ENCODE data around the gene HECTD2.
"Not testable (repeated sequence)": the region's sequence is repeated elsewhere in the genome, so short reads cannot be mapped to it uniquely, and the experiment has no call there.

HECTD2 gene

DNA sequence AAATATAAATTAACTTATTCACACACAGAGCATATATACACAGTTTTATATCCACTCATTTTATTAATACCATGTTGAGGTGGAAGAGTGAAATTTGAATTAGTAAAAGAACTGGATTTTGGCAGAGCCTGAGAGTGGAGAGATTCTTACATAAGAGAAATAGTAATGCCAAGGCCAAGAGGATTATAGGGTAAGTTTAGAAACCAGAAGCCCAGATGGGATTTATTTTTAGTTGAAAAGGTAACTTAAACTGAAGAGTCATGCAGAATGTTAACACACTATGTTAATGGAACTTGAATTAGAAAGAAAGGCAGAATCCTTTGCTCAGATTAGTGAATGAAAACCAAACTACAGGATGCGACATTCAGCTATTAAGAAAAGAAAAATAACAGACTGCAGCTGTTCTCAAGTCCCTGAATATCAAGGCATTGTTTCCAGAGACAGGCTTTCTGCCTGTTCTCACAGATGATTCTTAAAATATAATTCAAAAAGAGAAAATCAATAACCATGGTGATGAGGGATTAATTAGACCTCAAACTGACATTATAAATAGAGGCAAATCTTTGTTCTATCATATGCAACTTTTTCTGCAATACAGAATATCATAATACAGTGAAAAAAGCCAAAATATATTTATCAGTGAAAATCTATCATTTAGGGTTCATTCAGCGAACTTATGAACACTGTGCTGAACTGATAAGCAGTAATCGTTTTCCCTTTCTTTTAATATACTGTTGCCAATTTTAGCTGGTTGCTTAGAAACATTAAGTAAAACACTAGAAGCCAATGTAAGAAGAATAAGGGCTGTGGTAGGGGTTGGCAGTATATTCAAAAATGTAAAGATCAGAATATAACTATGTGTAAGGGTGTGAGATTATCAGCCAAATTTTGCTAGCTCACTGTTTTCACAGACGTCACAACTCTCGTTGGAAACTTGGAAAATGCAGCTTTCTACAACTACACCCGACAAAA is 34.4 kb downstream of the HECTD2 start:
- Histone ChIP-seq H3F3A (ENCODE audit: low read depth) (no peaks in the 10 kb centered on the region), H3K79me2 (ENCODE audit: insufficient read depth, low read length) (no peaks in the 10 kb centered on the region)
- TF ChIP-seq, protein P1, sequence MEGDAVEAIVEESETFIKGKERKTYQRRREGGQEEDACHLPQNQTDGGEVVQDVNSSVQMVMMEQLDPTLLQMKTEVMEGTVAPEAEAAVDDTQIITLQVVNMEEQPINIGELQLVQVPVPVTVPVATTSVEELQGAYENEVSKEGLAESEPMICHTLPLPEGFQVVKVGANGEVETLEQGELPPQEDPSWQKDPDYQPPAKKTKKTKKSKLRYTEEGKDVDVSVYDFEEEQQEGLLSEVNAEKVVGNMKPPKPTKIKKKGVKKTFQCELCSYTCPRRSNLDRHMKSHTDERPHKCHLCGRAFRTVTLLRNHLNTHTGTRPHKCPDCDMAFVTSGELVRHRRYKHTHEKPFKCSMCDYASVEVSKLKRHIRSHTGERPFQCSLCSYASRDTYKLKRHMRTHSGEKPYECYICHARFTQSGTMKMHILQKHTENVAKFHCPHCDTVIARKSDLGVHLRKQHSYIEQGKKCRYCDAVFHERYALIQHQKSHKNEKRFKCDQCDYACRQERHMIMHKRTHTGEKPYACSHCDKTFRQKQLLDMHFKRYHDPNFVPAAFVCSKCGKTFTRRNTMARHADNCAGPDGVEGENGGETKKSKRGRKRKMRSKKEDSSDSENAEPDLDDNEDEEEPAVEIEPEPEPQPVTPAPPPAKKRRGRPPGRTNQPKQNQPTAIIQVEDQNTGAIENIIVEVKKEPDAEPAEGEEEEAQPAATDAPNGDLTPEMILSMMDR (conservative IDR thresholded peaks at IDR 0.05; ENCODE audit: low read length): no peak
- TF ChIP-seq EZH2phosphoT487 (IDR thresholded peaks at IDR 0.05; ENCODE audit: borderline replicate concordance): no peak

DNA sequence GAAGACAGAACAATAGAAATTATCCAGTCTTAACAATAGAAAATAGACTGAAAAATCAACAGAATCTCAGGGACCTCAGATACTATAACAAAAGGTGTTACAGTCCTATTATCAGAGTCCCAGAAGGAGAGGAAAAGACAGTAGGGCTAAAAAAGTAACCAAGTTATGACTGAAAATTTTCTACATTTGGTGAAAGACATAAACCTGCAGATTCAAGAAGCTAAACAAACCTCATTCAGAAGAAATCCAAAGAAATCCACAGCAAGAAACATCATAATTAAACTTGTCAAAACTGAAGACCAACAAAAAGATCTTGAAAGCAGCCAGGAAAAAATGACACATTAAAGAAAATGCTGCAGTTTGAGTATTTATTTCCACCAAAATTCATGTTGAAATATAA is 41.9 kb downstream of the HECTD2 start:
- H3K79me2 ChIP-seq (ENCODE audit: insufficient read depth, low read length): no peaks in the 10 kb centered on the region
- H3K9ac ChIP-seq (ENCODE audit: low read depth, low read length, poor library complexity, severe bottlenecking): no peak overlapping the region
- H3K9me2 ChIP-seq (replicated peaks; ENCODE audit: low read depth, low read length): no peaks in the 10 kb centered on the region
- no peaks in the 10 kb centered on the region for H3K4me1 ChIP-seq (ENCODE audit: insufficient read depth, low read length, poor library complexity, severe bottlenecking)
- no peaks in the 10 kb centered on the region for H3K27me3 ChIP-seq (ENCODE audit: insufficient read depth, low read length, poor library complexity, severe bottlenecking)
- H3K36me3 ChIP-seq (ENCODE audit: insufficient read depth, low read length): no peaks in the 10 kb centered on the region
- TF ChIP-seq, protein P1 (conservative IDR thresholded peaks at IDR 0.05; ENCODE audit: low read length): no peak
- no peak for TF ChIP-seq EZH2phosphoT487 (IDR thresholded peaks at IDR 0.05; ENCODE audit: borderline replicate concordance)
- no peaks in the 10 kb centered on the region for H3F3A ChIP-seq (ENCODE audit: low read depth)
- no peaks in the 10 kb centered on the region for H4K20me1 ChIP-seq (ENCODE audit: insufficient read depth, low read length, poor library complexity, severe bottlenecking)
- H2AFZ ChIP-seq (ENCODE audit: low read length): no peak overlapping the region
- H3K9me3 ChIP-seq (ENCODE audit: insufficient read depth, low read depth, low read length): peaks cover 22% of the 10 kb centered on the region; the same call in 1 of the 2 replicates
- no peak overlapping the region for H3K4me2 ChIP-seq (ENCODE audit: low read depth, low read length, poor library complexity, severe bottlenecking)
- no peak overlapping the region for H3K4me3 ChIP-seq (ENCODE audit: low read length, poor library complexity, severe bottlenecking)

More for the DNA sequence above, 34.4 kb downstream of the HECTD2 start:
- Histone ChIP-seq H3K4me3 (ENCODE audit: low read length, poor library complexity, severe bottlenecking) (no peak overlapping the region), H4K20me1 (ENCODE audit: insufficient read depth, low read length, poor library complexity, severe bottlenecking) (no peaks in the 10 kb centered on the region), H3K27me3 (ENCODE audit: insufficient read depth, low read length, poor library complexity, severe bottlenecking) (no peaks in the 10 kb centered on the region), H3K9ac (ENCODE audit: low read depth, low read length, poor library complexity, severe bottlenecking) (no peak overlapping the region), H3K4me1 (ENCODE audit: insufficient read depth, low read length, poor library complexity, severe bottlenecking) (no peaks in the 10 kb centered on the region), H3K9me3 (ENCODE audit: insufficient read depth, low read depth, low read length) (no peaks in the 10 kb centered on the region; the same call in 1 of the 2 replicates), H3K36me3 (ENCODE audit: insufficient read depth, low read length) (no peaks in the 10 kb centered on the region), H3K4me2 (ENCODE audit: low read depth, low read length, poor library complexity, severe bottlenecking) (no peak overlapping the region), H2AFZ (ENCODE audit: low read length) (no peak overlapping the region), H3K9me2 (replicated peaks; ENCODE audit: low read depth, low read length) (no peaks in the 10 kb centered on the region)

DNA sequence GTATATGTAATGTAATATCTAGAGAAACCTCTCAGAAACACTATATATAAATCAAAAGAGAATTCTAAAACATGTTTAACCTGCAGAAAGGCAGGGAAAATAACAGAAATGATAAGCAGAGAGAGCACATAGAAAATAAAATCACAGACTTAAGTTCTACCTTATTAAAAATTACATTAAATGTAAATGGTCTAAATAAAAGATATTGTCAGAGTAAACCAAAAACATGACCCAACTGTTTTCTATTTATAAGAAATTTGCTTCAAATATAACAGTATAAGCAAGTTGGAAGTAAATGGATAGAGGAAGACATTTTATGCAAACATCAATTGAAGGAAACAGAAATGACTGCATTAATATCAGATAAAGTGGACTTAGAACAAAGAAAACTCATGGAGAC is 43.4 kb downstream of the HECTD2 start:
- Histone ChIP-seq H3K4me2 (ENCODE audit: low read depth, low read length, poor library complexity, severe bottlenecking) (no peak overlapping the region), H3K36me3 (ENCODE audit: insufficient read depth, low read length) (no peaks in the 10 kb centered on the region), H3K9me3 (ENCODE audit: insufficient read depth, low read depth, low read length) (peaks cover 22% of the 10 kb centered on the region; the same call in 1 of the 2 replicates), H4K20me1 (ENCODE audit: insufficient read depth, low read length, poor library complexity, severe bottlenecking) (no peaks in the 10 kb centered on the region), H3K9ac (ENCODE audit: low read depth, low read length, poor library complexity, severe bottlenecking) (no peak overlapping the region), H3K4me1 (ENCODE audit: insufficient read depth, low read length, poor library complexity, severe bottlenecking) (no peaks in the 10 kb centered on the region), H3K27me3 (ENCODE audit: insufficient read depth, low read length, poor library complexity, severe bottlenecking) (no peaks in the 10 kb centered on the region), H2AFZ (ENCODE audit: low read length) (no peak overlapping the region), H3K4me3 (ENCODE audit: low read length, poor library complexity, severe bottlenecking) (no peak overlapping the region), H3F3A (ENCODE audit: low read depth) (no peaks in the 10 kb centered on the region), H3K9me2 (replicated peaks; ENCODE audit: low read depth, low read length) (no peaks in the 10 kb centered on the region), H3K79me2 (ENCODE audit: insufficient read depth, low read length) (no peaks in the 10 kb centered on the region)
- TF ChIP-seq, protein P1 (conservative IDR thresholded peaks at IDR 0.05; ENCODE audit: low read length): no peak
- TF ChIP-seq EZH2phosphoT487 (IDR thresholded peaks at IDR 0.05; ENCODE audit: borderline replicate concordance): no peak

DNA sequence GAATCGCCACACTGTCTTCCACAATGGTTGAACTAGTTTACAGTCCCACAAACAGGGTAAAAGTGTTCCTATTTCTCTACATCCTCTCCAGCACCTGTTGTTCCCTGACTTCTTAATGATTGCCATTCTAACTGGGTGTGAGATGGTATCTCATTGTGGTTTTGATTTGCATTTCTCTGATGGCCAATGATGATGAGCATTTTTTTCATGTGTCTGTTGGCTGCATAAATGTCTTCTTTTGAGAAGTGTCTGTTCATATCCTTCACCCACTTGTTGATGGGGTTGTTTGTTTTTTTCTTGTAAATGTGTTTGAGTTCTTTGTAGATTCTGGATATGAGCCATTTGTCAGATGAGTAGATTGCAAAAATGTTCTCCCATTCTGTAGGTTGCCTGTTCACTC is 45.0 kb downstream of the HECTD2 start:
- H4K20me1 ChIP-seq (ENCODE audit: insufficient read depth, low read length, poor library complexity, severe bottlenecking); H3K79me2 ChIP-seq (ENCODE audit: insufficient read depth, low read length); H3K4me2 ChIP-seq (ENCODE audit: low read depth, low read length, poor library complexity, severe bottlenecking); H3K27me3 ChIP-seq (ENCODE audit: insufficient read depth, low read length, poor library complexity, severe bottlenecking); H3K36me3 ChIP-seq (ENCODE audit: insufficient read depth, low read length); H2AFZ ChIP-seq (ENCODE audit: low read length); H3K4me3 ChIP-seq (ENCODE audit: low read length, poor library complexity, severe bottlenecking); H3F3A ChIP-seq (ENCODE audit: low read depth); H3K9me2 ChIP-seq (replicated peaks; ENCODE audit: low read depth, low read length); H3K4me1 ChIP-seq (ENCODE audit: insufficient read depth, low read length, poor library complexity, severe bottlenecking); H3K9ac ChIP-seq (ENCODE audit: low read depth, low read length, poor library complexity, severe bottlenecking): not testable (repeated sequence)
- peaks cover 22% of the 10 kb centered on the region; the same call in 1 of the 2 replicates for H3K9me3 ChIP-seq (ENCODE audit: insufficient read depth, low read depth, low read length)
